G401.6 (cell line): ENCODE results near the gene RERE.

ENCODE experiments used
- FAIRE-seq: peaks from 2 replicates; lab custom pipeline; 2012; peaks lifted over from hg19 to GRCh38; lab: Jason Lieb, UNC

RERE gene

GRCh38 chr1:8567146-8567545 lies 250.3 kb downstream of the RERE start:
- FAIRE-seq: no peak

GRCh38 chr1:8565802-8566201 lies 251.6 kb downstream of the RERE start:
- FAIRE-seq: no peak

- no peak for FAIRE-seq
These were observed 253.4 kb downstream of the RERE start for GRCh38 chr1:8563944-8564537.

- FAIRE-seq: no peak
These were observed 254.3 kb downstream of the RERE start for GRCh38 chr1:8562881-8563865.

GRCh38 chr1:8562222-8562621 lies 255.2 kb downstream of the RERE start:
- no peak for FAIRE-seq

- FAIRE-seq: peak; percentile 94
These were observed 256.6 kb downstream of the RERE start for GRCh38 chr1:8560611-8561544.

- FAIRE-seq: no peak
These were observed 257.4 kb downstream of the RERE start for GRCh38 chr1:8560035-8560434.

GRCh38 chr1:8555582-8555981 lies 261.9 kb downstream of the RERE start:
- no peak for FAIRE-seq

GRCh38 chr1:8554956-8555534 lies 262.4 kb downstream of the RERE start:
- no peak for FAIRE-seq

GRCh38 chr1:8552820-8553397 lies 264.5 kb downstream of the RERE start:
- FAIRE-seq: no peak

GRCh38 chr1:8551613-8552489 lies 265.6 kb downstream of the RERE start:
- no peak for FAIRE-seq

- FAIRE-seq: no peak
These were observed 266.4 kb downstream of the RERE start for GRCh38 chr1:8551057-8551456.

GRCh38 chr1:8547791-8548190 lies 269.6 kb downstream of the RERE start:
- no peak for FAIRE-seq

GRCh38 chr1:8545078-8545477 lies 272.4 kb downstream of the RERE start:
- no peak for FAIRE-seq

- no peak for FAIRE-seq
These were observed 272.8 kb downstream of the RERE start for GRCh38 chr1:8544644-8545043.

GRCh38 chr1:8543965-8544364 lies 273.5 kb downstream of the RERE start:
- peak; percentile 67 for FAIRE-seq

GRCh38 chr1:8541961-8542521 lies 275.4 kb downstream of the RERE start:
- no peak for FAIRE-seq

- FAIRE-seq: no peak
These were observed 276.5 kb downstream of the RERE start for GRCh38 chr1:8540971-8541370.

- FAIRE-seq: no peak
These were observed 277.0 kb downstream of the RERE start for GRCh38 chr1:8540261-8540941.

- no peak for FAIRE-seq
These were observed 277.8 kb downstream of the RERE start for GRCh38 chr1:8539683-8540082.
